HG03095 (cell line): ENCODE results near the gene GPRC5D.

Source experiments
- ATAC-seq: cut with Tn5 transposase; IDR thresholded peaks from one replicate; pipeline ENCODE4 v1.9.1; 2021; ENCODE audit warnings: moderate library complexity; ENCODE audit not compliant: unreplicated experiment

GPRC5D gene

DNA sequence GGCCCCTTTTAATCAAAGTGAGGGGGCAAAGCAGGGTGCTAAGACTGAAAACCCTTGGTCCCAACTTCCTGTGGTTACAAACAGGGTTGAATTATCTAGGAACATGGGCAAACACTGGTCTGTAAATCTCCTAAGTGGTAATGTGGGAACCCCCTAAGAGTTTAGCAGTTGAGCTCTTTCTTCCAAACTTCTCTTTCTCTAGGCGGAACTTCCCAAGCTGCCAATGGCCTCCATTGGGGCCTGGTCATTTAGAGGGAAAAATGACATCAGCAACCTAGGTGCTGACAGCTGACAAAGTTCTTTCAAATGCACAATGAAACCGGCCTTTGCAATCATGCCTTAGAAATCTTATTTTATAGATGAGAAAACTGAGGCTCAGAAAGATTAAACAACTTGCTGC, 30.4 kb upstream of the GPRC5D start:
- no peak for ATAC-seq

- ATAC-seq, result no peak
Measured at GRCh38 chr12:12979731-12980259, 27.8 kb upstream of the GPRC5D start.

- ATAC-seq, result no peak
Measured at GRCh38 chr12:12979126-12979525, 27.2 kb upstream of the GPRC5D start.

DNA sequence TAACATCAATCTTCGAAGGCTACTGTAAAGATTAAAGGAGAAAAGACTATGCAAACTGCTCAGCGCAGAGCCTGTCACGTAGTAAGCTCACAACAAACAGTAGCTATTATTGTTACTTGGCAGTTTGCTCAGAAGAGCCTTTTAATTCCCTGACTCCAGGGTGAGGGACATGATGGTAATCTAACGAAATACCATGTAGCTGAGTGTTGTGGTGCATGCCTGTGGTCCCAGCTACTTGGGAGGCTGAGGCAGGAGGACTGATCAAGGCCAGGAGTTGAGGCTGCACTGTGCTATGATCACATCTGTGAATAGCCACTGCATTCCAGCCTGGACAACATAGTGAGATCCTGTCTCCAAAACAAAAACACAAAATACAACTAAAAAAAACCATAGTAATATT, 25.3 kb upstream of the GPRC5D start:
- ATAC-seq, result no peak

DNA sequence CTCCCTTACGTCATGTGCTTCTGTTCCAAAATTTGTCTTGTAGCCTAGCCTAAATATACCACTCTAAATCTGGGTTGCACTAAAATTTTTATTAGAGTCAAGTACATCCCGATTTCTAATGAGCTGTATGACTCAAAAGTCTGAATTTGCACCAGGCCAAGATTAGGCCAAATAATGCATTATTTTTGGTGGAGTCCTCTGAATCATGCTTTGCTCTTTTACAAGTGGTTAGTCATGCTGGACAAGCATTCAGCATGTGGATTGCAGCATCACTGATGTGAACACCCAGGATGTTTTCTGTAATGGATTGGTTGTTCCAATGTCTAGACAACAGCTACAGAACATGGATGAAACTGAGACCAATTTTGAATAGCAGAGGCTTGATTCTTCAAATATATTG, 24.4 kb upstream of the GPRC5D start:
- ATAC-seq, result no peak

DNA sequence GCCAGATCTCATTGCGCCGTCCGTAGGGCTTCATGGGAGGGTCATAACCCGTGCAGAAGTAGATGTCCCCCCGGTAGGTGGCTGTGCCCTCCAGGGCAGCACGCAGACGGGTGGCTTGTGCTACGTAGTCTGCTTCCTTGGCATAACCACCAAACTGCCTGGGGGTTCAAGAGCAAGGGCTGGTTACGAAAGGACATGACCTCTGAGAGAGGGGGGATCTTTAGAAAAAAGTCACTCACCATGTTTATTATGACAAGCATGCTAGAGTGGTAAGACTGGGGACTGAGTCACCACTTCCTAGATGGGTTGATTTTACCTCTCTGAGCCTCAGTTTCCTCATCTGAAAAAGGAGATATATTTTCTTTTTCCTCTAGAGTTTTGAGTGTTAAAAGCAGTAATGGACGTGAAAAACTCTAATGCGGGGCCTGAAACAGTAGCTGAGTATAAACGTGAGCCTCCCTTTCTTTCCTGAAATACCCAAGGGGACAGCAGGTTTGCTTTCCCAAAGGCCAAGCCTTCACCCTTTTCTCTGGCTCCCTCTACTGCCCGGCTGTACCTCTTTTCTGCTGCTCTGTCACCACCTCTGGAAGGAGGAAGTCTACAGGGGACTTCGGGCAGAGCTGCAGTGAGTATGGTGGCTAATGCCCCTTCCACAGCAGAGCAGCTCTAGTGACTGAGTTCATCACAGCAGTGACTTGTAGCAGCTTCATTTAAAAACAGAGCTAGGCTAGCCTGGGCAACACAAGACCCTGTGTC, 23.5 kb upstream of the GPRC5D start:
- no peak for ATAC-seq

DNA sequence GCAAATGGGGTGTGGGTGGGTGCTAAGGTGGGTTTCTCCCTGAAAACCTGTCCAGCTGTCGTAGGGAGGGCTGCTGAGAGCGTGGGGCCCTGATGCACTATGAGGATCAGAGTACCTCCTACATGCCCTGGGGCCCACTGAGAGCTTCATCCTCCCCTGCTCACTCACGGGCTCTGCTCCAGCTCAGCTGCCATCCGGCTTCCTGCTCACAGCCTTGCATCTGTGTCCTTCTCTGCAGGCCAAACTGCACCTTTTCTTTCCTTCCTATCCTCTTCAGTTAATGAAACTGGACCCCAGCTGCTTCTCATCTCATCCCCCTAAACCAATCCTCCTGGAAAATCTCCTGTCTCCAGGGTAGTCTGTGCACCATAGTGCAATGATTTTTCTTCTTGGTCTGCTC, 22.2 kb upstream of the GPRC5D start:
- no peak for ATAC-seq

GRCh38 chr12:12973019-12973418, 21.0 kb upstream of the GPRC5D start:
- no peak for ATAC-seq

GRCh38 chr12:12965836-12966235, 13.9 kb upstream of the GPRC5D start:
- ATAC-seq, result no peak

GRCh38 chr12:12964255-12964654, 12.3 kb upstream of the GPRC5D start:
- no peak for ATAC-seq

DNA sequence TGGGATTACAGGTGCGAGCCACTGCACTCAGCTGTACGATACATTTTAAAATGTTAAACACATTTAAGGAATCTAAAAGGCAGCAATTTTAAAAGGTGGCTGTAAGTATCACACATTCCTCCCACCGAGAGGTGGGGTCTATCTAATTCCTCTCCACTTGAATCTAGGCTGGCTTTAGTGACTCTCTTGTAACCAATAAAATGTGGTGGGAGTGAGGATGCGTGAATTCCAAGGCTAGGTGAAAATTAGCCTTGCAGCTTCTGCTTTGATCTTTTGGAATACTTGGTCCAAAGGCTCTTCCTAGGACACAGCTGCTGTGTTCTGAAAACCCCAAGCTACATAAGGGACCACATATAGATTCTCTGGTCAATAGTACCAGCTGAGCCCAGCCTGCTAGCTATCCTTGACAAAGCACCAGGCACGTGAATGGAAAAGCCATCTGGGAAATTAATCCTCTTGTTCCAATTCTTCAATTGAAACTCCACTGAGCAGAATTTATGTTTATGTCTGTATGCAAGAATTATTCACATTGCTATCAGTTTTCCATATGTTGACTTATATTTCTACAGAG, 8.8 kb upstream of the GPRC5D start:
- no peak for ATAC-seq

- no peak for ATAC-seq
Measured at GRCh38 chr12:12958886-12959285, 6.9 kb upstream of the GPRC5D start.

DNA sequence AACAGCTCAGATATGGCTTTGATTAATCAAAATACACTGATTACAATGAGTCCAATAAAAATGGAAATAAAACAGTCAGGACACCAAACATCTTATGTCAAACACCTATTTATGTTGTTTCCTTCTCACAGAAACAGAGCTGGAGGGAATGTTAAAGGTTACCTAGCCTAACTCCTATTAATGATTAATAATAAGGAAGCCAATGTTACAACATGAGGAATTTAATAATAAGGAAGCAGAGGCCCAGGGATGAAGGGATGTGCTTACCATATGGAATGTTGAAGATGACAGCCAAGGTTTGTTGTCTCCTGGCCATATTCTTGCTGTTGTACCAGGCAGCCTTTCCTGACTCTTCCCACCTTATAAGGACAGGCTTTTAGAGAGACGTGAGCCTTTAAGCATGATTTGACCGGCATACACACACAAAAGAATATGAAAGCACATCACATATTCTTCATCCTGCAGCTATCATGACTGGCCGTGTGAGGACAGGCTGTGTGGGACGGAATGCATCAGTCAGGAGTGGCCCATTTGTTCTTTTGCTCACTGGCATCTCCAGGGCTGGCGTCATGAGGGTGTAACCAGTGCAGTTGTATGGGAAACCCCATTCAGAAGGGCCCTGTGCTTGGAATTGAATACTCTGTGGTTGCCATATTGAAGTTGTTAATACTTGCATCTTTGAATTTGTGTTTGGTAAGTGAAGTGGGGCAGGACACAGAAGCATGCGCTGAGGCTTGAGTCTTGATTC, 3.1 kb upstream of the GPRC5D start:
- no peak for ATAC-seq

DNA sequence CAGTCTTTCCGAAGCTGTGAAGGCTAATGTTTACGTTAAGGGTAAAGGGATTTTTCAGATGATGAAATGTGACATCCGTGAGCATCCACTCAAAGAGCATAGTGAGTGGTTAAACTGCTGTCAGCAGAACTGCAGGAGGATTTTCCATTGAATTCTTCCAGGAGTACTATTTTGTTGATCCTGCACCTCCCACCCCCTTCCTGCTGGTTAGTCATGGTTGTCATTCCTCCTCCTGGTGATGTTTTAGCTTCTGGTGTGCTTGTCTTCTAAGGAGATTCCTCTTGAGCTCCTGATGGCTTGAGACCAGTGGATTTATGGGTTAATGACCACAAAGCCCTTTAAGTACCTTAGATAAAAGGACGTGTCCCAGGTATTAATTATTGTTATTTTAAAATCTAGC, 2.4 kb upstream of the GPRC5D start:
- ATAC-seq, result no peak

DNA sequence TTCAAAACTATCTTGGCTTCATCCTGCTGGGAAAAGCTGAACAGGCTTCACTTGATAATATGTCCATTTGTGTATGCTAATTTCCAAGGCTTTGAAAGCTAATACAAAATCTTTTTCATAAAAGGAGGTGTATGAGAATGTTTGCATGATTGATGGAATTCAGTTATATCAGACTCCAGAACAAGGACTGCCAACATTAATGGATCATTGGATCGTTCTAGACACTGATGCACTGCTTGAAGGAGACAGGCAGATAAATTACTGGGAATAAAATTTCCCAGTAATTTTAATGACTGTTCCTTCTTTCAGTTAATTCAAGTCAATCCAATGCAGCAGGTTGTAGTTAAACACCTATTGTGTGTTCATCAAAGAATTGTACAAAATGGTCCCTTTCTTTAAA, 466 bp downstream of the GPRC5D start:
- ATAC-seq, result no peak

DNA sequence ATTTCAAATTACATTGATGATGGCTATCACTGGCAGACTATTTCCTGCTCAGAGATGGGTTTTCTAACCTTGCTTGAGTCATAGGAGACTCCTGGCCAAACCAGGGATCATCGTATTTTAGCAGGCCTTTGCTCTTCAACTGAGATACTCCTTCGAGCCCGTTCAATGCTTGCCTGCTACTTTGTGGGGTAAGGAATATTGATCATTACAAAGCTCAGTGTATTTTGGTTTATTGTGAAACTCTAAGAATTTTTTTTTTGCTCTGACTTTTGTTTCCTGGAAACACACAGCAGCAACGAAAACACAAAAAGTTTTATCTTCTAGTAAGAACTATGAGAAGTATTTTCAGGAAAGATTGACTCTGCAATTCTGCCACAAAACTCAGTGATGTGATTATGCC, 4.1 kb downstream of the GPRC5D start:
- ATAC-seq, result no peak

DNA sequence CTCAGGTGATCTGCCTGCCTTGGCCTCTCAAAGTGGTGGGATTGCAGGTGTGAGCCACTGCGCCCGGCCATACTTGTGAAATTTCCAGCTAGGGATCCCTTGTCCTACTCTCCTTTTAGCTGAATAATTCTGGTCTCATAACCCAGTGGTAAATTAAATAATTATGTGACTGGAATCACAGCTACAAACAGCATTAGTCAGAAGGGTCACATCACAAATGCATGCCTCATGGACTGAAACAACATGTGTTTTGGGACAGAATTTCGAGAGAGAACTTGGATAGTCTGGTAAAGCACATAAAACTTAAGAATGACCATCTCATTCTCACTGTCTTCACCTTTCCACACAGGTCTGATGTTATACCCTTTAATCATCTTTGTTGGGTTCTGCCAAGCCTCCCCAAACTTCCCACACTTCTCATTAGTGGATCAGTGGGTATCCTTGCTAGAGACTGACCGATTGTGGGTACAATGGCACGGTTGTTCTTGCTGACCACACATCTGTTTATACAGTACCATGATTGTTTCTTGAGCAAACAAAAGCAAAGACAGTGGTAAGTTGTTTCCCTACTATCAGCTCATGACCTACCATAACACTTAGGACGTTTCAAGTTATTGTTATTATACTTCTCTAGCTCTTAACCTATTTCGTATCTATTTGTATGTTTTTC, 5.1 kb downstream of the GPRC5D start:
- ATAC-seq, result no peak

GRCh38 chr12:12945591-12945990, 6.4 kb downstream of the GPRC5D start:
- ATAC-seq, result no peak

- ATAC-seq, result no peak
Measured at GRCh38 chr12:12943586-12944260, 8.2 kb downstream of the GPRC5D start.

DNA sequence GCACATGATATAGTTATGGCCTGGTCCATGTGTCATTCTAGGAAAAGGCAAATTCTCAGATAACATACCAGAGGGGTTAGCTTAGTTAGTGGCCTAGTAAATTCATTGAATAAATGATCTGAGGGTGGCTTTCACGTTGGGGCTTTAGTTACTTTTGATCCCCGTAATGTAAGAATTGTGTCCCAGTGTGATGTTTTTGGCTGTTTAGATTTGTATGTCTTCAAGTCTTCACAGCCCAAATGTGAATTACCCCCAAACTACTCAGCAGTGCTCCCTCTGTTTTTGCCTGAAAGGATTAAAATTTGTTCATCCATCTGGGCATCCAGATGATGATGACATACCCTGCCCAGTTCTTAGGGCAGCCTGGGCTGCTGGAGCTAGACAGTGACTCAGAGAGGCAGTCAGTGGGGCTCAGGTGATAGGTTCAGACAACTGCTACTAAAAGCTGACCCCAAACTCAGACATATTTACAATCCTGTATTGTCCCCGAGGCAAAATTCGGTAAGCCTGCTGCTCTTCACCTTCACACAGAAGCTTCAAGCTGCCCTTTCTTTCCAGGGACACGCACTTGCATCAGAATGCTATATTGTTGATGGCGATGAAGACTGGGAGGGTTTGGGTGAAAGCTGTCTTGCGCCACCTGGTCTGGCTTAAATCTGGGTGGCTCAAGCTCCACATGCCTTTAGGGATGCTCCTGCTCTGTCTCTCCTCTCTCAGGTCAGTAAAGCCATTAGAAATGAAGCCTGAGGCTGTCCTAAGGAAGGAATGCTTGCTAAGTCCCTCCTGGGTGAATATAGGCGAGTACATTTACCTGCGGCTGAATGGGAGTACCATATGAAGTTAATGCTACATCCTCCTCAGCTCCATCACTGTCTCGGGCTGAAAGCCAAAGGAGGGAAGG, 10.3 kb downstream of the GPRC5D start:
- ATAC-seq, result no peak
